PFSK-1 (cell line): Measurements from ENCODE around the gene SRD5A3.

Experiments
- FOXP2 ChIP-seq: optimal IDR thresholded peaks from 2 replicates; pipeline ENCODE3; 2011; ENCODE audit warnings: borderline replicate concordance, control low read depth, inconsistent platforms; ENCODE audit not compliant: insufficient read depth; ENCODE audit errors: extremely low read length, extremely low read depth
- POLR2AphosphoS5 ChIP-seq: IDR thresholded peaks from 2 replicates; pipeline ENCODE4 v1.6.1; 2012; ENCODE audit warnings: low read depth, mild to moderate bottlenecking, control low read depth, low read length, moderate library complexity
- REST ChIP-seq, 2 experiments: IDR thresholded peaks; 2 replicates each; pipeline versions ENCODE4 v1.6.1 to v1.8.0; 2011 to 2012; ENCODE audit warnings: low read depth in 2 of 2, low read length in 2 of 2, control low read depth in 1 of 2, inconsistent platforms in 1 of 2, mild to moderate bottlenecking in 1 of 2, moderate library complexity in 1 of 2; ENCODE audit not compliant: insufficient read depth in 1 of 2
- SIN3A ChIP-seq: IDR thresholded peaks from 2 replicates; pipeline ENCODE4 v1.6.1; 2012; ENCODE audit warnings: mild to moderate bottlenecking, low read length, moderate library complexity, borderline replicate concordance; ENCODE audit not compliant: insufficient read depth
- TAF1 ChIP-seq: IDR thresholded peaks from 2 replicates; pipeline ENCODE4 v1.6.1; 2012; ENCODE audit warnings: low read length, control low read depth, borderline replicate concordance; ENCODE audit not compliant: insufficient read depth

SRD5A3 gene

GRCh38 chr4:55340266-55340665, 5.8 kb upstream of the SRD5A3 start:
- TF ChIP-seq TAF1 (no peak), SIN3A (no peak), POLR2AphosphoS5 (no peak), FOXP2 (no peak), REST (IDR thresholded peaks at IDR 0.05; ENCODE audit: insufficient read depth in 1 of 2, low read depth in 2 of 2, low read length in 2 of 2) (no peak)

GRCh38 chr4:55343887-55344286, 2.2 kb upstream of the SRD5A3 start:
- TF ChIP-seq TAF1 (no peak), POLR2AphosphoS5 (no peak), FOXP2 (no peak), SIN3A (no peak), REST (IDR thresholded peaks at IDR 0.05; ENCODE audit: insufficient read depth in 1 of 2, low read depth in 2 of 2, low read length in 2 of 2) (no peak)

- no peak for TF ChIP-seq REST (IDR thresholded peaks at IDR 0.05; ENCODE audit: insufficient read depth in 1 of 2, low read depth in 2 of 2, low read length in 2 of 2)
Measured at GRCh38 chr4:55345054-55345453, 988 bp upstream of the SRD5A3 start.

GRCh38 chr4:55346851-55347255, 811 bp downstream of the SRD5A3 start:
- TF ChIP-seq POLR2AphosphoS5, result no peak
- no peak for TF ChIP-seq TAF1
- no peak for TF ChIP-seq REST (IDR thresholded peaks at IDR 0.05; ENCODE audit: insufficient read depth in 1 of 2, low read depth in 2 of 2, low read length in 2 of 2)
- no peak for TF ChIP-seq FOXP2
- no peak for TF ChIP-seq SIN3A

GRCh38 chr4:55347610-55348228, 1.7 kb downstream of the SRD5A3 start:
- TF ChIP-seq POLR2AphosphoS5 (no peak), REST (IDR thresholded peaks at IDR 0.05; ENCODE audit: insufficient read depth in 1 of 2, low read depth in 2 of 2, low read length in 2 of 2) (no peak), SIN3A (no peak), FOXP2 (no peak), TAF1 (no peak)
